Stimulated activated CD4-positive, alpha-beta T cell treated with anti-CD3 and anti-CD28 coated beads, Interleukin-12 subunit alpha, Interleukin-12 subunit beta, amount 100 ng/mL, for 24 hours (primary cell): ENCODE data around the gene RSBN1L.
"Not testable (repeated sequence)": the region's sequence is repeated elsewhere in the genome, so short reads cannot be mapped to it uniquely, and the experiment has no call there.

Experiments used
- DNase-seq, 2 experiments: peaks; one replicate each; pipeline ENCODE4 v3.0.0-alpha.2; 2020; ENCODE audit warnings: low read depth in 2 of 2

RSBN1L gene

DNA sequence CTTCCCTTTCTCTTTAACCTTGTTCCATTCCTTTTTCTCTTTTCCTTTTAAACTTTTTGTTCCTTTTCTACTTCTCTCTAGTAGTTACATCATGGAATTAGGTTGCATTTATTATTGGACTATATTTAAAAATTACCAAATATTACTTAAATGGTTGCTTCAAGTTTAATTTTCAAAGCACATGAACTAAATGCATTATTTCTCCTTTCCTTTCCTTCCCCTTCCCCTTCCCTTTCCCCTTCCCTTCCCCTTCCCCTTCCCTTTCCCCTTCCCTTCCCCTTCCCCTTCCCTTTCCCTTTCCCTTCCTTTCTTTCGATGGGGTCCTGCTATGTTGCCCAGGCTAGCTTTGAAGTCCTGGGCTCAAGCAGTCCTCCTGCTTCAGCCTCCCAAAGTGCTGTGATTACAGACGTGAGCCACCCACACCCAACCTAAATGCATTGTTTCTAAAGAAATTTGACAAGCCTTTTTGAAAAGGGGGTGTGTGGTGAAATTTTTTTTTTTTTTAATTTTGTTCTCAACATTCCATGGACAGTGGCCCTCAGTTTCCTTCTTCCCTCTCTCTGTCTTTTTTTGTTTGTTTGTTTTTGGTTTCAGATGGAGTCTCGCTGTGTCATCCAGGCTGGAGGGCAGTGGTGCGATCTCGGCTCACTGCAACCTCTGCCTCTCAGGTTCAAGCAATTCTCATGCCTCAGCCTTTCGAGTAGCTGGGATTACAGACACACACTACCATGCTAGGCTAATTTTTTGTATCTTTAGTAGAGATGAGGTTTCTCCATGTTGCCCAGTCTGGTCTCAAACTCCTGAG is 70.7 kb downstream of the RSBN1L start:
- no peak for DNase-seq

DNA sequence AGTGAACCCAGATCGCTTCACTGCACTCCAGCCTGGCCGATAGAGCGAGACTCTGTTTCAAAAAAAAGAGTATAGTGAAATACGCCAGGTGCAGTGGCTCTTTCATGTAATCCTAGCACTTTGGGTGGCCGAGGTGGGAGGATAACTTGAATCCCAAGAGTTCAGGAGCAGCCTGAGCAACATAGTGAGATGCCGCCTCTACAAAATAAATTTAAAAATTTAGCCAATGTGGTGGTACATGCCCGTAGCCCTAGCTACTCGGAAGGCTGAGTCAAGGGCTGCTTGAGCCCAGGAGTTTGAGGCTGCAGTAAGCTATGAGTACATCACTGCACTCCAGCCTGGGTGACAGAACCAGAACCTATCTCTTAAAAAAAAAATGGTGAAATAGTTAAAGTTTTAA is 74.1 kb downstream of the RSBN1L start:
- no peak for DNase-seq

DNA sequence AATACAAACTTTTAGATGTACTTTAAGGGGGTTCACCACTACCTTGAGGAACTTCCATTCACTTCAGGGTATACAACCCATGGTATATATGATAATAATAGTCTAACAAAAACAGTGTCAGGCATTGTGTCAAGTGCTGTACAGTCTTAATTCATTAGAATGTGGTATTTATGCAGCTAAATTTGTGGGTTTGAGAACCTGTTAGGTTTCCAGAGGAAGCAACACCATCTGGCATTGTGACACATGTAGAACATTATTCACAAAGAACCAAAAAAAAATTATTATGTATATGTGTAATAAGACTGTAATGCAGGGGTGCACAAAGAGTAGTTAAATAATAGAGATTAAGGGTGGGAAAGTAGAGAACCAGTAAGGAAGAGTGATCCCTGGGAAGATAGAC is 75.6 kb downstream of the RSBN1L start:
- no peak for DNase-seq

DNA sequence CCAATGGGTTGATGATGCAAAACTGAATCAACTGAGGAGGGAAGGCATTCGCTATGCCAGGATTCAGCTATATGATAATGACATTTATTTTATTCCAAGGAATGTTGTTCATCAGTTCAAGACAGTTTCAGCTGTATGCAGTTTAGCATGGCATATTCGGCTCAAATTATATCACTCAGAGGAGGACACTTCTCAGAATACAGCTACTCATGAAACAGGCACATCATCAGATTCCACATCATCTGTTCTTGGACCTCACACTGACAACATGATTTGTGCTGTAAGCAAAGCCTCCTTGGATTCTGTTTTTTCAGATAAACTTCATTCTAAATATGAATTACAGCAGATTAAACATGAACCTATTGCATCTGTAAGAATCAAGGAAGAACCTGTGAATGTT is 82.3 kb downstream of the RSBN1L start:
- no peak for DNase-seq

DNA sequence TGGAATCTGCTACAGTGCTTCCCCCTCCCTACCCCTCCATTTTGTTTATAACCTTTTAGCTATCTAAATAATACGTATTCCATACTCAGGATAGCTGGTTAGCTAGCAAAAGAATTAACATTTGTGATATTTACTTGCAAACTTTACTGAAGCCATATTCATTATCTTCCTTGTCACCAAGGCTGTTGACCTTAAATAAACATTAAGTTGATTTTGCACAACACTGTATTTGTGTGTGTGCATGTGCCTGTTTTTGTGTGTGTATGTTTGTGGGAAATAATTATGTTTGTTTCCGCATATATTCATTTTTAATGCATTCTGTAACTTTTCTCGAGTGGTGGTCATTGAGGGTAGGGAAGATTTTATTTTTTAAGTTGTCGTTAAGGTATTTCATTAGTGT is 86.1 kb downstream of the RSBN1L start:
- no peak for DNase-seq

DNA sequence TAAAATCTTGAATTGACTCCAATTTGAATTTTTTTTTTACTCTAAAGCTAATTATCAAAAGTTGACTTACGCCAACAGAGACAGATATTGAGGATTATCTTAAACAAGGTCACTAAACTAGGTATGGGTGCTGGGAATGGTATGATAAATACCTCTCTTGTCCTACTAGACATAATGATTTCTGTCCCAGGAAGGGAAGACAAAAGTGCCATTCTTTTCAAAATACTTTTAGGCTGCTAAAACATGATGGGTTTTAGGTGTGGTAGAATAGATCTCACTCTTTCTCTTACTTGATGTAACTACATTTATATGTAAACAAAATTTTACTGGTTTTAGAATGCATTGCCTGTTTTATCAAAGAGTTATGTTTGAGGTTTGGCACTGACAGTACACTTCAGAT is 86.9 kb downstream of the RSBN1L start:
- DNase-seq, result no peak

DNA sequence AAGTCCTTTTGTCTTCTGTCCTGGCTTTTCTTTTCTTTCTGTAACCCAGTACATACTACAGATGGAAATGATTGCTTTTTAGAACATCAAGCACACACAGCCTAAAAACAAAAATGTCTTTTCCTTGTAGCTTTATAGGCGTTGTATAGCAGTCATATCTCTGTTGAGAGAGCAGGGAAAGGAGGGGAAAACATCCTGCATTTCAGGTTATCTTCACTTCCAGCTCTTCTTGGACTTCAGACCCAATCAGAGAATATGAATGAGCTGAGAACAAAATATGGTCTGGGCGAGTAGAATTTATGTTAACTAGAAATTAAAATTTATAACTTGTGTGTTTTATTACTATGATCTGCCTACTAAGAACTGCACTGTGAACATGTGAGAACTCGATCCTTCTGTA is 87.3 kb downstream of the RSBN1L start:
- no peak for DNase-seq

DNA sequence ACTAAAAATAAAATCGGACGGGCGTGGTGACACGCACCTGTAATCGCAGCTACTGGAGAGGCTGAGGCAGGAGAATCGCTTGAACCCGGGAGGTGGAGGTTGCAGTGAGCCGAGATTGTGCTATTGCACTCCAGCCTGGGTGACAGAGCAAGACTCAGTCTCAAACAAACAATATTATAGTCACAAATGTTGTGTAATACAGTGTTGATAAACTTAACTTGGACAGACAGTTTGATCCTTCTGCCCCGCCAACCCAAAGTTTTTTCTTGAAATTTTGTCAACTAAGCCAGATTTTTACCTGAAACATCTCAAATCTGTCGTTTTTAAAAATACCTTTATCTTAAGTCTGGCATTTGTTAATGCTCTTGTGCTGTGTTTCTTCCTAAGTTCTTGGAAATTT is 88.2 kb downstream of the RSBN1L start:
- not testable (repeated sequence) for DNase-seq

DNA sequence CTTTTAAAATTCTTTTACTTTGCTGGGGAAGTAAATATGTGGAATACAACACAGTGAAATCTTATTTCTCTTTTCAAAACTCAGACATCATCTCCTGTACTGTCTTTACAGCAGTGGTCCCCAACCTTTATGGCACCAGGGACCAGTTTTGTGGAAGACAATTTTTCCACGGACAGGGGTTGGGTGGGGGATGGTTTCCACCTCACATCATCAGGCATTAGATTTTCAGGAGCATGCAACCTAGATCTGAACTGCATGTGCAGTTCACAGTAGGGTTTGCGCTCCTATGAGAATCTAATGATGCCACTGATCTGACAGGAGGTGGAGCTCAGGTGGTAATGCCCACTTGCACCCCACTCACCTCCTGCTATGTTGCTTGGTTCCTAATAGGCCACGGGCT is 89.8 kb downstream of the RSBN1L start:
- DNase-seq, result no peak

DNA sequence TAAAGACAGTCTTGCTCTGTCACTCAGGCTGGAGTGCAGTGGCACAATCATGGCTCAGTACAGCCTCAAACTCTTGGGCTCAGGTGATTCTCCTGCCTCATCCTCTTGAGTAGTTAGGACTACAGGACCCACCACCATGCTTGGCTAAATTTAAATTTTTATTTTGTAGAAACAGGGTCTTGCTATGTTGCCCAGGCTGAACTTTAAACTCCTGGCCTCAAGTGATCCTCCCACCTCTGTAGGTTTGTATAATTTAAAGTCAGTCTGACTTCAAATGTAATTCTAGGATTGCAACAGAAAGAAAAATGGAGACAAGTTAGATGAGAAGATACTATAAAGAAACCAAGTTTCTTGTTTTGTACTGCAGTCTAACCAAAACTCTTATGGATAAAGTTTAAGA is 90.5 kb downstream of the RSBN1L start:
- no peak for DNase-seq

DNA sequence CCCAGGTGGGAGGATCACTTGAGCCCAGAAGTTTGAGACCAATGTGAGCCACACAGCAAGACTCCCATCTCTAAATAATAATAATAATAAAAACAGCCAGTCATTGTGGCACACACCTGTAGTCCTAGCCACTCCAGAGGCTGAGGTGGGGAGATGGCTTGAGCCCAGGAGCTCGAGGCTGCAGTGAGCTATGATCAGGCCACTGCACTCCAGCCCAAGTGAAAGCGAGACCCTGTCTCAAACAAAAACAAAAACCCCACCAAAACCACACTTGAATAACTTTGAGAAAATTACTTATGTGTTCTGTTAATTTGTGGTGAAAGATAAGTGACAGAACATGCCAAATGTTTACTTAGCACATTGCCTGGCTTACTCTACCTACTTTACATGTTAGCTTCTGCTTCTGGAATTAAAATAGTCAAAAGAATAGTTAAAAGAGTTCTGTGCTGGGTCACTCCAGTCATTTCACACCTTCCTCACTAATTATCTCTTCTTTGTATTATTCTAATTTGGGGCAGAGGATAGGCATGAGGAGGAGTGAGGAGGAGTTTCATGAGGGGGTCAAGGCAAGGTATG is 92.2 kb downstream of the RSBN1L start:
- no peak for DNase-seq

DNA sequence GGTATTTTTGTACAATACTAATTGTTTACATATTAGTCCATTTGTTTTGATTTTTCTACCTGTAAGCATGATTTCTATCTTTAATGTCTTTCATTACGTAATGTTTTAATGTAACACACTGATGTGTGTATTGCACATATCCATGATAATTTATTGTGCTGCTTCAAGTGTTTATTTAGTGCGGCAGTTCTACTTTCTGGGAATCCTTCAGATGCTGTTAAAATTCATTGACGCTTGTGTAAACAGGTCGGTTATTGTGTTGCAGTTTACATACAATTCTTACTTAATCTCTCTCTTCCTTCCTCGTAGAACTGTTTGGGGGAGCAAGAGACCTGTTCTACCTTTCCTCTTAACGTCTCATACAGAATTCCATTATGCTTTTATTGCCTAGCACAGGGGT is 95.1 kb downstream of the RSBN1L start:
- DNase-seq, result no peak

DNA sequence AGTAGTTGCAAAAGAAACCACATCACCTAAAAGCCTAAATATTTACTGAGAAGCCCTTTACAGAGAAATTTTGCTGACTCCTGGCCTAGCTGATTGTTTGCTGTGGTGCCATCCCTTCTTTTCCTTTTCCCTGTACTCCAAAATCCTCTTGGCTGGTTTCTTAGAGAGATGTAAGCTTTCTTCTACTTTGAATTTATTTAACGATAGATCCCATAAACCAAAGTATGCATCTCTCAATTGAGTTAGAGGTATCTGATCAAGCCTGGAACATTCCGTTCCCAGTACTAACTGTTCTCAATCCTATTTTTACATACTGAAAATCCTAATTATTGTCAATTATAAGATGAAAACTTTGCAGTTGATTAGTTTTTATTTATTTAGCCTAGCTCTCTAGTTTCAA is 95.7 kb downstream of the RSBN1L start:
- DNase-seq, result no peak

DNA sequence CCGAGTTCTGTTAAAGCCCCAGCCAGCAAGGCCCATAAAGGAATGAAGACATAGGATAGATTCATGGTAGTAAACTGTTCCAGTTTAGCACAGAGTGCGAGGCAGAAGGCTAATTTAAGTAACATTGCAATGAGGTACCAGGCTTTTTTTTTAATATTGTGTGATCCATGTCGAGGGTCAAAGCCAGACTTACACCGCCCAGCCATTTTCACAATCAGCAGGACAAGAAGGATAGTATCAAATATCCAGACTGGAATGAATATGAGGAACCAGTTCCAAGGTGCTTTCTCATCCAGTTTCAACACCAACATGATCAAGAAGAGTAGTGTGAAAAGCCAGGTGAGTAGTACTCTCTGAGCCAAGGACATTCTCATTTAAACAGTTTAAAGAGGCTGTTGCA is 97.7 kb downstream of the RSBN1L start:
- no peak for DNase-seq

DNA sequence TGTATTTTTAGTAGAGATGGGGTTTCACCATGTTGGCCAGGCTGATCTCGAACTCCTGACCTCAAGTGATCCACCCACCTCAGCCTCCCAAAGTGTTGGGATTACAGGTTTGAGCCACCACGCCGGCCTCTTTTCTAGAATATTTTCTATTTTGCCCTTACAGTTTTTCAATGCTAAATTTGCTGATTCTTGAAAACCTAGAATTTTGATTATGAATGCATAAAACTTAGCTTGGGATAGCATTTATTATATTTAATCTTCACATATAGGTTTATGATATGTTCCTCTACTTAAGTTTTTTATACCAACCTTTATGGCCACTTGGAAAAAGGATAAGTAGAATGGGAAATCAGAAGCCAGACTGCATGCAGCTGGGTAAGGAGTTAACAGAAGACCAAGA is 99.8 kb downstream of the RSBN1L start:
- no peak for DNase-seq

DNA sequence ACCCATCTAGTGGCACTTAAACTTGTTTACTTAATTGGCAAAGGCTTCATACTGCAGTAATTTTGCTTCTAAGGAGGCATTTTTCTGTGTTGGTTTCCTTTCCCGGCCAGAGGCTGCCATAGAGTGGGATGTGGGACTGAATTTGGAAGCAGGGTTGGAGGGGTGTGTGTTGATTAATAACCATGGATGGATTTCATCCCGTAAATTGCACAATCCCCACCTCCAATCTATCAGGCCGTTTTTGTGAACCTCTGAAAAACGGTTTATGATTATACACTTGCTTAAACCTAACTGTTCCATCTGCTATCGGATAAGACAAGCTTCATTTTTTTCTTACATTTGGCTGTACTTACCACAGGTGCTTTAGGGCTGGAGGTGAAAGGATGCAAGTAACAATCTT is 100.7 kb downstream of the RSBN1L start:
- DNase-seq, result no peak

DNA sequence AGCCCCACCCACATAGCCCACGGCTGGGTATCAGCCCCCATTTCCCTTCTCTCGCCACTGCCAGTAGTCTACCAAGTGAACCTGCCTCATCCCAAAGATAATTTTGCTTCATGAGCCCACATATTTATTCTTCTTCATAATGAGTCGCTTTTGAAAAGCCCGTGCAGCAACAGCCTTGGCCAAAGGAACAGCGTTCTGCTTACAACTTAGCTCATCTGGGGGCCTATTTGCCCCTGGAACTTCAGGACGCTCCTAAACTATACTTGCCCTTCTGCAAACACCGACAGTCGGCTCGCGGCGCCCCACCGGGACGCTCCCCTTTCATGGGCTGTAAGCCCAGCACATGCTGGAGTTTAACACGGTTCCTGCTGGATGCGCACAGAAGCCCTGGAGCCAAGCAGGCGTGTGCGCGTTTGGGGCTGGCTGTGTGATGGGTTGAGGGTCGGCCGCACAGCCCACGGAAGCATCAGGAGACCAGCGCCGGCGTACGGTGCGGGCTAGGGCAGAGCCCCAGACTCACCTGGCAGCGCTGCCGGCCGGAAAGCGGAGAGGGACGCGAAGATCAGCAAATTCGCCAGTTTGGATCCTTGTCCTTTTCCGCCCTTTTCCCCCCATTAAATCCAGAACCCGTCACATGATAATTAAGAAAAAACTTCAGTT is 101.6 kb downstream of the RSBN1L start:
- DNase-seq, result peak in 1 of 2 experiments; percentile 9

DNA sequence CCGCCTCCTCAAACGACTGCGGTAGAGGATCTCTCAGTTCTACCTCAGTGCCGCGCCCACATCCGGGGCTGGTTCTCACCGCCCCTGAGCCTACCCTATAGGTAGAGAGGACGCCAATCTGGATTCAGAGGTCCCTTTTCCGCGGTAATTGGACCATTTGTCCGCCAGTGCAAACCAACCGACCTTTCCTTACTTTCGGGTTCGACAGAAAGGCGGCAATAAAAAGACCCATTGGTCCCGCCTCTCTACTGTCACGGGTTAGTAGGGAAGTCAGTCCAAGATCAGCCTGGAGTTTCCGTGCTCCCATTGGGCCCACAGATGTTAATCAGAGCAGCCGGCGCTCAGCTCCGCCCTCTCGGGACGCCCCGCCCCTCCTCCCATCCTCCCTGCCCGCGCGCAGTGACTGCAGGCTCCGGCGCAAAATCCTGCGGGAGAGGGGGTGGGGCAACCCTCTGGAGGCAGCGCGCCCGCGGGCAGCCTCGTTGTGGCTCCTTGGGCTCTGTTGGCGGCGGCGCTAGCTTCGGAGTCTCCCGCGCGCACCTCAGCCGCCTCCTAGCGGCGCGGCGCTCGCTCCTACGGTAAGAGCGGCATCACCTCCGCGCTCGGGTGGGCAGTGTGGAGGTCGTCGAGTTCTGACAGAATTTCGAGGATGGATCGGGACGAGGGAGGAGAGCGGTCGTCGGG is 102.3 kb downstream of the RSBN1L start, which contains the start of the genes PHTF2 and TMEM60:
TSS of gene PHTF2 (plus strand) at position 380 of the 684 bp plus-strand sequence.
TSS of gene TMEM60 (minus strand) at position 41 of the 684 bp plus-strand sequence. CDS start 4,061 bp downstream, outside the sequence.
- DNase-seq, result peak; percentile 89 to 96

DNA sequence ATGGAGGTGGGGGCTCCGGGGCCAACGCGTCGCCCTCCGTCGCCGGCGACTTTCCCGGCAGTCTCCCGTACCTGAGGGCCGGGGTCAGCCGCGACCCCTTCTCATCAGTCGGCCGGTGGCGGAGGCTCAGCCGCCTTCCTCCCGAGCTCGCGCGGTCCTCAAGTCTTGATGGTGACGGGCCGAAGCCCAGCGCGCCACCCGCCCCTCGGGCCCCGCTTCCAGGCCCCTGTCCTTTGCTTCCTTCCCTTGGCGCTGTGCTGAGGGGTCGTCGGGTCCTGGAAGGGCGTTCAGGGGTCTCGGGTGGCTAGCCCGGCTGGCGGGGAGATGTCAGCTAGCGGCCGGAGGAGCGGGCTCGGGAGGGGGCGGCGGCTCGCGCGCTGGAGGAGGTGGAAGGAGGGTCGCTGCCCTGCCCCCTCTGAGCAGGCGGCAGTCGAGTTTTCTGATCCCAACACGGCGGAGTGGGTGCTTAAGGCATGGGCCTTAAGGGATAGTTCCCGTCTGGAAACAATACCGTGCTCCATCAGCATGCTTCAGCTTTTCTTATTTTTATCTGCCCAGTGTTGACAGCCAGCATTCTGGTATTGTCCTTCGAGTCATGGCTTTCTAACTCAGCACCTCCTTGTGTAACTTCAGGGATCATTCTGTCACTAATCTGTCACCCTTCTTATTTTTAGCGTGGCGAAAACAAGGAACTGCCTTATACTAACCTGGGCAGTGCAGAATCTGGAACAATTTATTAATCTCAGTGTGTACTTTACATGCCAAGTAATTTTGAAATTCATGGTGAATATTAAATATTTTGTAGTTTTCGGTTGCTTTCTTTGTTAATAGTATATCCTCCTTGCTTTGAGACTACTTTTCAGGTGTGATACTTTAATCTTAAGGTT is 103.1 kb downstream of the RSBN1L start:
- DNase-seq, result peak in 1 of 2 experiments; percentile 3

DNA sequence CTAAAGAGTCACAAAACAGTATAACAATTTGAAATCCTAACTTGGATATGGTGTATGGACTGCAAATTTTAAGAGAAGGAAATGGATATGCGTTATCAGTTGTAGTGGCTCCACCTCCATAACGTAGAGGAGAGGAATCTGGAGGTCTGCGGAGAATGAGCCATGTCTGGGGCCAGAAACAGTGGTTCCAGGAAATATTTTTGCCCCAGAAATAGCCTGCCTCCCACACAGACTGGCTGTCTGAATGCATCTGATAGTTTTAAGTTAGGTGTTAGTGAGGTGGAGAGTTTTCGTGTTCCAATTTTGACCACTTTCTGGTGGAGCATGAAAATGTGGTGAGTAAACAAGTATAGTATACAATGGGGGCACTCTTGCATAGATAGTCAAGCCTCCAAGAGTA is 103.9 kb downstream of the RSBN1L start:
- DNase-seq, result no peak

DNA sequence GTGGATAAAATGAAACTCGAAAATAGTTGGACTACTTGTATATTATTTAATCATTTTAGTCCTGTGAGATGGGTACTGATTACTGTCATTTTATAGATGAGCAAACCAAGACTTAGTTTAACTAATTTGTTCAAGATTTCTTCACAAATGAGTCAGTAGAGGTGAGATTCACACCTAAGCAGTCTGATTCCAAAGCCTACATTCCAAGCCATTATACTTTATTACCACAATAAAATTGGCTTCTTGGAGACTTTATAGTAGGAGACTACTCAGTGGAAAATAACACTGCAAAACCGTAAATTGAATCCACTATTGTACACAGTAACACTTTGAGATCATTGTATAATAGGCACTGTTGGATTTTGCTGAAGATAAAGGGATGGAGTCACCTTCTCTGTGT is 104.5 kb downstream of the RSBN1L start:
- DNase-seq, result no peak
